Left kidney (tissue), 2 donors: ENCODE measurements around the gene PERM1. TPM values are rescaled to one million over a fixed set of nuclear protein-coding genes. Genes with fewer than 3 reads are reported as not detected.

Experiments
- DNase-seq: peaks from one replicate; pipeline ENCODE4 v3.0.0-alpha.2; 2013
- polyA plus RNA-seq: library from polyadenylated mRNA; unstranded; fragments of 120-200 nt; gene quantifications from one replicate; pipeline ENCODE4 v1.2.1, GENCODE V29; 2013; ENCODE audit not compliant: insufficient read length

Gene PERM1
- polyA plus RNA-seq, 1 donor: 0.12 TPM

DNA sequence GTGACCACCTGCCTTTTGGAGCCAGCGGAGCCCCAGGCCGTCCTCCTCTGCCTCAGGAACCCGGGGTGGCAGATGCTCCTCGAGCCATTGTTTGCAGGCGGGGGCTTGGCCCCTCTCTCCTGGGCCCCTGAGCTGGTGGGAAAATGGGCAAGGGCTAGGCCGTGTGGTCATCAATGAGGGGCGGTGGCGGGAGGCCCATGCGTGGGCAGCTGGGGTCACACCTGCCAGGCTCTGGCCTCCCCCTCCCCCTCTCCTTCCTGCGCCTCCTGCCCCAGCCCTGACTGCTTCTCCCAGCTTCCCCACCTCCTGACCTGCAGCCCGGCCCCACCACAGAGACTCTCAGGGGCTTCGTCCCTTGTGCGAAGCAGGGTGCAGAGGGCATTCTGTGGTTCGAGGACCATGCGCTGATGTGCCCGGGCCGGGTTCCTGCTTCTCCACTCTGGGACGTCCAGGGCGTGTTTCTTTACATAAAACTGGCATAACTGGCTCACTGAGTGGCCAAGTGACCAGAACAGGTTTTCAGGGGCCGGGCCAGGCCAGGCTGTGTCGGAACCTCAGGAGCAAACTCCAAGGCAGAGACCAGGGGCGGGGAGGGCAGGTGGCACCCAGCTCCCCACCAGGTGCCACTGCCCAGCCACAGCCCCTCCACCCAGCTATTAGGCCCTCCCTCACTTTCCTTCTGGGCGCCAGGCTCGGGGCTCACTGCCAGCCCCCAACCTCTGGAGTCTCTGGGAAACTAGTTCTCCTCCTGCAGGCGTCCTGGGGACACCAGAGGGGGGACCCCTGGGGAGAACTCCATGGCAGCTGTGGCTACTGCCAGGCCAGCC is 48.9 kb downstream of the PERM1 start:
- DNase-seq: no peak

DNA sequence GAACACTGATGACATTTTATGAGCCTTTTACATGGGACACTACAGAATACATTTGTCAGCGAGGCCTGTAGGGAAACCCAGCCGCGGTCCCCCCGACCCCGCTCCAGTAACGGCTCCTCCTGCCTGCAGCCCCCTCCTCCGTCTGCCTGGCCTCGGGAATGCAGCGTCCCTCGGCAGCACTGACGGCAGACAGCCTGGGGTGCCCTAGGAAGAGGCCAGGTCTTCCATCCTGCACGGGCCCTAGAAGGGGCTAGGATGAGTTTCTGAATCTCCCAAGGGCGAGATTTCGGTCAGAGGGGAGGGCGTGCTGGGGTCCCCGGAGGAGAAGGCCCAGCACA is 49.8 kb downstream of the PERM1 start:
- DNase-seq: no peak

DNA sequence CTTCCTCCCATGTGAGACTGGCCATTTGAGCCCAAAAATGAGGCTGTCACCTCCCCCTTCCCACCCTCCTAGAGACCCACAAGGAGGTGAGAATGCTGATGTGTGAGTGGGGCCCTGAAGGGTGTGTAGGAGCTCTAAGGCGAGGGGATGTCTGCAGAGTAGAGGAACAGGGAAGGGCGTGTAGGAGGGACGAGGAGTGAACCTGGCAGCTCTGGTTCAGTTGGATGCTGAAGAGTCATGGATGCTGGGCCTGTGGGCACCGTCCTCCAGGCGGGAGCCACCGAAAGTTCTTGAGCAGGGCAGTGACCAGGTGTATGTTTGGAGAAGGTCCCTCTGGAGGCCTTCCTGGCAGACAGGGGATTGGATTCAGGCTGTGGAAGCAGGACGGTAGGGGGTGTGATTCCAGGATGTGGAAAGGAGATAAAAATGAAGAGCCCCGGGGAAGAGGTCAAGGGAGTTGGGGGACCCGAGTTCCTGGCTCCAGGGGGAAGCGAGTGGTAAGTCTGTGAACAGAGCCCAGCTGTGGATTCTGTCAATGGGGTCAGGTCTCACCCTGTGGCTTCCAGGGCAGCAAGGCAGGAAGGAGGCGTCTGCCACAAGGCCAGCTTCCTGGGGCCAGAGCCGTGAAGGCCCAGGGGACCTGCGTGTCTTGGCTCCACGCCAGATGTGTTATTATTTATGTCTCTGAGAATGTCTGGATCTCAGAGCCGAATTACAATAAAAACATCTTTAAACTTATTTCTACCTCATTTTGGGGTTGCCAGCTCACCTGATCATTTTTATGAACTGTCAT is 50.3 kb downstream of the PERM1 start:
- DNase-seq: no peak

DNA sequence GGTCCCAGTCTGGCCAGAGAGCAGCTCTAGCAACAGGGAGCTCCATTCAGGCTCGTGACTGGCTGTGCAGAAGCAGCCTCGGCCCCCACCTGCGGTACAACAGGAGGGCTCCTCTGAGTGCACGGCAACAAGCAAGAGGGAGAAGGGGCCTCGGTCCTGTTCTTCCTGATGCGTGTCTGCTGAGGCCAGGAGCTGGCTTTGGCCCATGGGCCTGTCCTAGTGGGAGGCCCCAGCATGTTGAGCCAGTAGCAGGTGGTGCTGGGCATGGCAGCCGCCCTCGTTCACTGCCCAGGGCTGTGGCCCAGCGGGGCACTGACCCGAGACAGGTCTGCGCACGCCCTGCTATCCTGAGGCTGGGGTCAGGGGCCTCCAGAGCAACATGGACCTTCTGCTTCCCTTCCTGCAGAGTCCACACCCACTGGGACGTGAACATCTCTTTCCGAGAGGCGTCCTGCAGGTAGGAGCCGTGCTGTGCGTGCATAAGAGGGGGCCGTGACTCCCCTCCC is 51.2 kb downstream of the PERM1 start:
- no peak for DNase-seq

GRCh38 chr1:929712-930632 is 51.9 kb downstream of the PERM1 start:
- no peak for DNase-seq

GRCh38 chr1:928825-929661 is 52.9 kb downstream of the PERM1 start:
- no peak for DNase-seq

DNA sequence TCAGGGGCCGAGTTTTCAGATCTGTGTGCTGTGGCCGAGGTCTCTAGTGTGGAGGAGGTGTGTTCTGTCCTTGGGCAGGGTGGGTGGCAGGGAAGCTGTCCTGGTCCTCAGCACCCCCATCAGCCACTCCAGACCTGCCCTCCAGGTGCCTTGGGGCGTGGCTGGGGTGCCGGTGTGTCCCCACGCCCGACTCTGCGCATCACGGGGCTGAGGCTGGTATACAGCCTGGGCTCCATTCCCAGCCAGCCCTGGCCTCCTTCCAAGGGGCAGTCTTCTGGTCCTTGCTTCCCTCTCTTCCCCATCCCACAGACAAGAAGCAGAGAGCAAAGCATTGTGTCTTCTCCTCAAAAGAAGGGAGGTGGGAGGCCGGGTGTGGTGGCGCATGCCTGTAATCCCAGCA is 54.1 kb downstream of the PERM1 start:
- DNase-seq: no peak

- DNase-seq: no peak
These were observed 54.7 kb downstream of the PERM1 start for GRCh38 chr1:927234-927633.

DNA sequence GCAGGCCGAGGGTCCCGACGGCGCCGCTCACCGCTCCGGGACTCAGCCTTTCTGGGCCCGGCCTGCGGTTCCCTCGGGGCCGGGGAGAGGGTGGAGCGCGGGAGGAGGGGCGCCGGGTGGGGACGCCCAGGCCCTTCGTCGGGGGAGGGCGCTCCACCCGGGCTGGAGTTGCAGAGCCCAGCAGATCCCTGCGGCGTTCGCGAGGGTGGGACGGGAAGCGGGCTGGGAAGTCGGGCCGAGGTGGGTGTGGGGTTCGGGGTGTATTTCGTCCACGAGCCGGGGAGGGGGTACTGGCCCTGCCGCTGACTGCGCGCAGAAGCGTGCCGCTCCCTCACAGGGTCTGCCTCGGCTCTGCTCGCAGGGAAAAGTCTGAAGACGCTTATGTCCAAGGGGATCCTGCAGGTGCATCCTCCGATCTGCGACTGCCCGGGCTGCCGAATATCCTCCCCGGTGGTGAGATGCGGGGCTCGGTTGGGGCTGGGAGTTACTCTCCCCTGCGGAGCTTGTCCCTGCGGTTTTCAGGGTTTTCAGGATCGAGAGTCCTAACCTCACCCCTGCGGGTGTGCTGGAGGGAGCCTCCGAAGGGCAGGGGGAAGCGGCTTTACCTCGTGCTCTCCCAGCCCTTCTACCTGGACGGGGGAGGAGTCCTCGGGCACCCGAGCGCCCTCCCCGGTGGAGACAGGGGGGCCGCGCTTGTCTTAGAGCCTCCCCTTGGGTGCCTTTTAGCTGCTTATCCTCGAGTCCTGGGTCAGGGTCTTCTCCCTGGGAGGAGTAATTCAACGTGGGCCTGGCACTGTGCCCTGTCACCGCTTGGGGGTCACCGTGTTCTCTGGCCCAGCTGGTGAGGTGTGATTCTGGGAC is 56.1 kb downstream of the PERM1 start:
- no peak for DNase-seq

Other genes with a start within 250 kb of the PERM1 start
- 45.7 TPM for gene SAMD11, start 58.2 kb downstream of the PERM1 start, polyA plus RNA-seq
- 56.4 TPM for gene NOC2L, start 22.8 kb downstream of the PERM1 start, polyA plus RNA-seq
- gene KLHL17, start 21.5 kb downstream of the PERM1 start, polyA plus RNA-seq: 9.0 TPM
- gene PLEKHN1, start 15.6 kb downstream of the PERM1 start, polyA plus RNA-seq: 0.20 TPM
- gene HES4, start 18.0 kb upstream of the PERM1 start, polyA plus RNA-seq: 13.8 TPM
- gene ISG15, start 31.4 kb upstream of the PERM1 start, polyA plus RNA-seq: 9.4 TPM
- gene AGRN, start 38.0 kb upstream of the PERM1 start, polyA plus RNA-seq: 223 TPM
- 0.32 TPM for gene RNF223, start 92.2 kb upstream of the PERM1 start, polyA plus RNA-seq
- 9.4 TPM for gene C1orf159, start 134.0 kb upstream of the PERM1 start, polyA plus RNA-seq
- gene TTLL10, start 191.8 kb upstream of the PERM1 start, polyA plus RNA-seq: 0.98 TPM
- 0.38 TPM for gene TNFRSF18, start 224.5 kb upstream of the PERM1 start, polyA plus RNA-seq
- gene TNFRSF4, start 232.1 kb upstream of the PERM1 start, polyA plus RNA-seq: 1.0 TPM
- gene SDF4, start 249.9 kb upstream of the PERM1 start, polyA plus RNA-seq: 109 TPM